ENCODE measurements around the gene SLC25A41.

The SLC25A41 gene

DNA sequence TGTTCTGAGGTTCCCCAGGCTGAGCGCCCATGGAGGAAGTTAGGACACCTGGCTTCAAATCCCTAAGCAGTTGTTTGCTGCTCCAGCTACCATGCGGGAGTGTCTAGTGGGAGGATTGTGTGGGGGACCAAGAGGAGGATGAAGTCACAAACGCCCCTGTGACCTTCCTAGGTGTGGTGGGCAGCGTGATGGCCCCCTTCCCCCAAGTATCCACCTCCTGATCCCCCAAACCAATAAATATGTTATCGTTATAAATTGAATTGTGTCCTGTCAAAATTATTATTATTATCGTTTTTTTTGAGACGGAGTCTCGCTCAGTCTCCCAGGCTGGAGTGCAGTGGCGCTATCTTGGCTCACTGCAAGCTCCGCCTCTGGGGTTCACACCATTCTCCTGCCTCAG, at the start of gene SLC25A41:
SLC25A41 (minus strand) TSS at position 101 of the 400 bp plus-strand sequence; CDS start at position 31, 70 bp downstream.
- DNase-seq (ENCODE audit: low read depth in 3 of 3), result no peak

DNA sequence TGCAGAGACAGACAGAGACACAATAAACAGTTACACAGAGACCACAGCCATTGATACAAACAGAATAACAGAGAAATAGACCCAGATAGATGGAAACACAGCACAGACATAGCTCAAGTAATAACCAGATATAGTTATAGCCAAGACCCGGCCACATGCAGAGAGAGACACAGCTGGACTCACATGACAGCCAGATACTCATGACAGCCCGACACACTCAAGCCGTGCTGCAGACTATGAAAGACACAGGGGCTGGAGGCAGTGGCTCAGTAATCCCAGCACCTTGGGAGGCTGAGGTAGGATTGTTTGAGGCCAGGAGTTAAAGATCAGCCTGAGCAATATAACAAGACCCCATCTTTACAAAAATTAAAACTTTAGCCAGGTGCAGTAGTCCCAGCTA, 49.7 kb upstream of the SLC25A41 start:
- no peak for DNase-seq (ENCODE audit: low read depth in 3 of 3)

GRCh38 chr19:6482343-6482686, 48.8 kb upstream of the SLC25A41 start:
- no peak for DNase-seq (ENCODE audit: low read depth in 3 of 3)

DNA sequence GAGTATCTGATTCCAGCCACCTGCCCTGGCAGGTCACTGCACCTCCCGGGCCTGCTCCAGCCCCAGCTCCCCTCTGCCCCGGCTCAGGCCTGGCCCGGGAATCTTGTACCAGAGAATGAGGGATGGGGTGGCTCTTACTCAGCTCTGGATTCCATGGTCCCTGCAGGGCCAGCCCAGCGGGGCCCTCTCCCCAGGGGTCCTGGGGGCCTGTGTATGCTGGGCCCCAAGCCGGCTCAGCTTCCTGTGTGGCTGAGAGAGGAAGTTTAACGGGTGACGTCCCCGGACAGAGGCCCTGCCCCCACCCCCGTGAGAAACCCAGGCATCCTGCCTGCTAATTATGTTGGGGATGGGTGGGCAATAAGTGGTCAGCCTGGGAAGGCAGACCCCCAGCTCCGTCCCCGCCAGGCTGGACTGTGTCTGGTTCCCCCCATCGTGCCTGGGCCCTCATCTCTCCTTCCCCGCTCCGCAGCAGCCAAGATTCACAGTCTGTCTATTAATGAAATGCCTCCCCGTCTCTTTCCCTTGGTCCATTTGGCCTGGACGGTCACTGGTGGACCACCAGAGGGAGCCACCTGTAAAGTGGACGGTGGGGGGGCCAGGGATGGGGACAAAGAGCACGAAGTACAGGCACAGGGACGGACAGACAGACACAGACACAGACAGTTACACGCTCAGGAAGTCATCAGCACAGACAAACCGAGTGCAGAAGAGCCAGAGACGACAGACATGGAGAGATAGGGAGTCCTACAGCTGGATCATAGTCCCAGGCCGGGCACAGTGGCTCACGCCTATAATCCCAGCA, 48.2 kb upstream of the SLC25A41 start, which contains the start of gene DENND1C:
DENND1C (minus strand) TSS at position 247 of the 802 bp plus-strand sequence; CDS start at position 155, 92 bp downstream.
- DNase-seq (ENCODE audit: low read depth in 3 of 3), result peak; percentile 26 to 64 (median 38)

GRCh38 chr19:6480848-6481415, 47.4 kb upstream of the SLC25A41 start:
- no peak for DNase-seq (ENCODE audit: low read depth in 3 of 3)

- DNase-seq (ENCODE audit: low read depth in 3 of 3), result no peak
Observed at GRCh38 chr19:6479836-6480398, 46.4 kb upstream of the SLC25A41 start.

GRCh38 chr19:6478815-6479214, 45.3 kb upstream of the SLC25A41 start:
- no peak for DNase-seq (ENCODE audit: low read depth in 3 of 3)

DNA sequence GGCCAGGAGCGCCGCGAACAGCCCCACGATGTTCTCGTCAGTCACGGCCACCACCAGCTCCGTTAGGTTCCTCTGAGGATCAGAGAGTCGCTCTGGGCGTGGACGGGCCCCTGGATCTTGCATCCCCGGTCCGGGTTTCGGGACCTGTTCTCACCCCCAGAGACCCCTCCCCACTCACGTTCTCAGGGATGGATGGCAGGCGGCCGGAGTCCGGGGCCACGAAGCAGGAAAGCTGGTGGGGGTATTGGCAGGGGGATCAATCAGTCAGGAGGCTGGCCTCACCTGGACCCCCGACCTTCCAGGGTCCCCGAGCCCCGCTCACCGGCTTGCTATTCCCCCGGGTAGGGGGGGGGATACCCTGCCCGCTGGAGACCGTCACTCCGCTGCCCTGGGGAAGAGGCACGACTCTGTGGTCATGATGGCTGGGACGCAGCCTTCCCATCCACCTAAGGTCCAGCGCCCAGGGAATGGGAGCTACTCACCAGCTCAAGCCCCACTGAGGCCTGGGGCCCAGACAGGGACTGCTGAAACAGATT, 43.4 kb upstream of the SLC25A41 start:
- DNase-seq (ENCODE audit: low read depth in 3 of 3), result no peak

DNA sequence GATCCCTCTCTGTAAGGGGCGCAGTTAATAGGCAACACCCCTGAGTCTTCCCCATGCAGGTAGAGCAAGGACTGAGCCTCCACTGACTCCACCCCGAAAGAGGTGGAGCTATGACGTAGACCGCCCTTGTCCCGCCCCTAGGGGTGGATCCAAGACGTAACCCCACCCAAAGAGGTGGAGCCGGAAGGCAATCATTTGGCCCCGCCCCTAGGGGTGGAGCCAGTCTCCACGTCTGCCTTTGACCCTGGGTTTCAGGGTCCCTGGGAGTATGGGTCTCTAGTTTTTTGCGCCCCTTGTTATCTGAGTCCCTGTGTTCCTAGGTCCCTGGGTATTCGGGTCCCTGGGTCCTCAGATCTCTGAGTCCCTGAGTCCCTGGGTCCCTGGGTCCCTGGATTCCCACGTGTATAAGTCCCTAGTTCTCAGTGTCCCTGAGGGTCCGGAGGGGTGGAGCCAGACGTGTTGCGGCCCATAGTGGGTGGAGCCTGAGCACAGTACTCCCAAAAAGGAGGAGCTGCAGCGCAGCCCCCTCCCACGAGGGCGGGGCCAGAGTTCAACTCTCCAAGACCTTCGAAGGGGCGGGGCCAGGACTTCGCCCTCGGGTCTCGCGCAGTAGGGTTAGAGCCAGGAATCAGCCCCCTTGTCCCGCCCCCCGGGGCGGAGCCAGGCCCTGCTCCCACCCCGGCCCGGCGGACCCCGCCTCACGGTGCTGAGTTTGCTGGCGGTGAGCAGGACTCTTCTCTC, 42.8 kb upstream of the SLC25A41 start:
- peak; percentile 57 to 66 (median 61) for DNase-seq (ENCODE audit: low read depth in 3 of 3)

DNA sequence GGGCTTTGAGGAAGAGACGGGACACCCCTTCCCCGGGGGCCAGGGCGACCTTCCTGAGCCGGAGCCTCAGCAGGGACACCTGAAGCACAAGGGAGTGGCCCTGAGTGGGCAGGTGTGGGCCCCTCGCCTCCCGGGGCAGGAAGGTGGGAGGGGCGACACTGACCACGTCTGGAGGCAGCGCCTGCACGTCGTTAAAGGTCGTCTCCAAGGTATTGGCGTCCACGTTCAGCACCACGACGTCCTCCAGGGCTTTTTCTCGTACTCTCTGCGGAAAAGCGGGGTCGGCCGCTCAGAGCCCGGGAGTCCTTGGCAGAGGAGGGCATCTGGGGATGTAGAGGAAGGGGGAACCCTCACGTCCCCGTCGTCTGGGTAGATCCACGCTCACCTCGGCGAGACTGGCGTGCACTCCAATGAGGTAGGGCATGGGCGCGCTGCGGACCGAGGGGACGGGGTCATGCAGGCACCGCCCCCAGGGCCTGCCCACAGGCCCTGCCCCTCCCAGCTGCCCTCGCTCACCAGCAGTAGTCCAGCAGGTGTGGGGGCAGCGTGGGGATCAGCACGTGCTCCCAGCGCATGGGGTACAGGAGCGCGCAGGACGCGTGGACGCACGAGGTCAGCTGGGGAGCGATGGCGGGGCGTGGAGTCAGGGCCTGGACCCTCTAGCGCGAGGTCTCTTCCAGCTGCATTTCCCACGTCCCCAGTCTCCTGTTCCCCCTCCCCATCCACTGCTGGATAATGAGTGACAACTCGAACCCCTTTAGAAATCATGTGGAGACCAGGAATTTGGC, 42.0 kb upstream of the SLC25A41 start:
- no peak for DNase-seq (ENCODE audit: low read depth in 3 of 3)

GRCh38 chr19:6473647-6474046, 40.1 kb upstream of the SLC25A41 start:
- DNase-seq (ENCODE audit: low read depth in 3 of 3), result no peak

DNA sequence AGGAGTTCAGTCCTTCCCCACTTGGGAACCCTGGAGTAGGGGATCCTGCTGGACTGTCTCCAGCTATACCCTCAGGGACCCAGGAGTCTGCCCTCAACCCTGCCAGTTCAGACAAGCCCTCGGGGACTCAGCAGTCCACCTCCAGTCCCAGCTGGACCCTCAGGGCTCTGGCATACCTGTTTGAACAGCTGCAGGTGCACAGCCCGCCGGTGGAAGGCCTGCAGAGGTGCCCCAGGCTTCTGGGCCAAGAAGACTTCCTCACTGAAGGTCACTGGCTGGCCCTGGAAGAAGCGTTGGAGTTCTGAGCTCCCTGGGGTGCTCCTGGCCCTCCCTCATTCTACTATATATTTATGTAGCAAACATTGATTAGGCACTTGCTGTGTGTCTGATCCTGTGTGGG, 39.1 kb upstream of the SLC25A41 start:
- no peak for DNase-seq (ENCODE audit: low read depth in 3 of 3)

DNA sequence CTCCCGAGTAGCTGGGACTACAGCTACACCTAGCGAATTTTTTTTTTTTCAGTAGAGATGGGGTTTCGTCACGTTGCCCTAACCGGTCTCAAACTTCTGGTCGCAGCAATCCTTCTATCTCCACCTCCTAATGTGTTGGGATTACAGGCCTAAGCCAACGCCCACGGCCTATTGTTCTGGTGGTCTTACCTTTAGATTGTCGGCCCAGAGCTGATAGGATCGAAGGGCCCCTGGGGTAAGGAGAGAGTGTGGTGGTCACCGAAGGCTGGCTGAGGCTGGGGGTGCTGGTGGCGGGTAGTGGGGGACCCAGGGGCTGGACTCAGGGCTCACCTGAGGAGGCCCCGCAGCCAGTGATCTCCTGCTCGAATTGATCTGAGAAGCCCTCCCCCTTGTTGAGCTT, 37.5 kb upstream of the SLC25A41 start:
- DNase-seq (ENCODE audit: low read depth in 3 of 3), result no peak

- no peak for DNase-seq (ENCODE audit: low read depth in 3 of 3)
Observed at GRCh38 chr19:6470173-6470572, 36.6 kb upstream of the SLC25A41 start.

DNA sequence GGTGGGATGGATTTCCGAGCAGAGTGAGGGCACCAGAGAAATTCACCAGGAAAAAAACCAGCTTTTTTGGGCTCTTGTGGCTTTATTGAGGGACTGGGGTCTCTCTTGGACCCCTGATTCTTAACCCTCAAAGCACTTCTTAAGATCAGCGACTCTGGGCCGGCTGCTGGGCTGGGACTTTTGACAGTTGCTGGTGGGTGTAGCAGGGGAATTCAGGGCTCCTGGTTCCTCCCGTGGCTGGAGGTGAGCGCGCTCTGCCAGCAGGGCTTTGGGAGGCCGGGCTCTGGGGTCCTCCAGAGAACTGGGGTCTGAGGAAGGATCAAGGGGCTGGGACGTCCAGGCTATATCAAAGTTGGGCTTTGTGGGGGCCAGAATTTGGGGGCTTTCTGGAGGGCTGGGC, 33.8 kb upstream of the SLC25A41 start:
- DNase-seq (ENCODE audit: low read depth in 3 of 3), result no peak

- no peak for DNase-seq (ENCODE audit: low read depth in 3 of 3)
Observed at GRCh38 chr19:6466526-6467248, 33.1 kb upstream of the SLC25A41 start.

- no peak for DNase-seq (ENCODE audit: low read depth in 3 of 3)
Observed at GRCh38 chr19:6465663-6466062, 32.1 kb upstream of the SLC25A41 start.

DNA sequence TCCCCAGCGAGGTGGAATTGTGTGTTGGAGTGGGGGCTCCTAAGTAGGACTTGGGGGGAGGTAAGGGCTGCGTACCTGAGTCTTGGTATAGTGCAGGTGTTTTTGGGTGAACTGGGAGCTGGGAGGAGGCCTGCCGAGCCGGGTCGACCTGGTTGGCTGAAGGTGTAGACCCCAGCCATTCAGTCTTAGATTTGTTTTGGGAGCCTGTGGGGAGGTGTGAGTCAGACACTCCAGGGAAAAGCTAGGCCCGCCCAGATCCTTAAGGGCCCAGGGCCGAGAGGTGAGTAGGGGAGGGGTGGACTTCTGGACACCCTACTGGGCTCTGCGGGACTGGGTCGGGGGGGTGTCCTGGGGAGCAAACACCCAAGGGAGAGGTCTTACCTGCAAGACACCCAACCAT, 31.4 kb upstream of the SLC25A41 start:
- DNase-seq (ENCODE audit: low read depth in 3 of 3), result no peak

GRCh38 chr19:6464070-6464873, 30.7 kb upstream of the SLC25A41 start, which contains the start of gene CRB3:
Gene CRB3, plus strand, starts transcription at chr19:6464271. Its CDS starts 431 bp downstream, at chr19:6464702.
- DNase-seq (ENCODE audit: low read depth in 3 of 3), result no peak
